Fibroblast of villous mesenchyme (primary cell): ENCODE results near the gene TGM2. TPM values are rescaled to one million over a fixed set of nuclear protein-coding genes. Genes with fewer than 3 reads are reported as not detected.

Experiments used
- DNase-seq: peaks from one replicate; pipeline ENCODE4 v3.0.0-alpha.2; 2010; ENCODE audit warnings: low read depth
- H3K4me3 ChIP-seq: 2 replicates; pipeline ENCODE4 v1.5.1; 2011; ENCODE audit warnings: low read depth, mild to moderate bottlenecking, low read length
- CTCF ChIP-seq: IDR thresholded peaks from 2 replicates; pipeline ENCODE4 v1.5.1; 2012; ENCODE audit warnings: low read depth, mild to moderate bottlenecking, low read length; ENCODE audit not compliant: insufficient read depth
- total RNA-seq: library from RNA; depleted of rRNA; stranded (reverse); fragments of >200 nt; gene quantifications from 2 replicates; pipeline ENCODE4 v1.2.3, GENCODE V29; 2012

TGM2 gene
- total RNA-seq, 1 donor, result 2,020 TPM

- TF ChIP-seq CTCF, result no peak
- DNase-seq, result no peak
- H3K4me3 ChIP-seq, result no peak overlapping the region
Measured at GRCh38 chr20:38148328-38149102, 16.6 kb downstream of the TGM2 start.

- no peak for DNase-seq
- no peak overlapping the region for H3K4me3 ChIP-seq
- no peak for TF ChIP-seq CTCF
Measured at GRCh38 chr20:38147751-38148150, 17.3 kb downstream of the TGM2 start.

- TF ChIP-seq CTCF, result no peak
- no peak overlapping the region for H3K4me3 ChIP-seq
- no peak for DNase-seq
Measured at GRCh38 chr20:38147163-38147562, 17.9 kb downstream of the TGM2 start.

GRCh38 chr20:38146628-38147027 lies 18.4 kb downstream of the TGM2 start:
- no peak for TF ChIP-seq CTCF
- DNase-seq, result no peak
- no peak overlapping the region for H3K4me3 ChIP-seq

GRCh38 chr20:38146156-38146555 lies 18.9 kb downstream of the TGM2 start:
- TF ChIP-seq CTCF, result no peak
- no peak for DNase-seq
- H3K4me3 ChIP-seq, result no peak overlapping the region

- no peak for TF ChIP-seq CTCF
- no peak for DNase-seq
- no peak overlapping the region for H3K4me3 ChIP-seq
Measured at GRCh38 chr20:38145729-38146075, 19.4 kb downstream of the TGM2 start.
